ENCODE measurements around the gene PIPOX. TPM values are rescaled to one million over a fixed set of nuclear protein-coding genes. Genes with fewer than 3 reads are reported as not detected.

The PIPOX gene
- polyA plus RNA-seq, 1 donor from 2014 or later = 4.4 TPM

GRCh38 chr17:29069526-29070041, 26.6 kb downstream of the PIPOX start:
- TF ChIP-seq SMC3 (conservative IDR thresholded peaks at IDR 0.05; ENCODE audit: poor library complexity) (no peak), POLR2AphosphoS5 (IDR thresholded peaks at IDR 0.05) (no peak), CTCF (IDR thresholded peaks at IDR 0.05; ENCODE audit: poor library complexity, severe bottlenecking) (no peak), REST (IDR thresholded peaks at IDR 0.05; ENCODE audit: borderline replicate concordance) (no peak), RAD21 (conservative IDR thresholded peaks at IDR 0.05) (no peak), TAF1 (IDR thresholded peaks at IDR 0.05; ENCODE audit: low read depth) (no peak), EP300 (conservative IDR thresholded peaks at IDR 0.05; ENCODE audit: poor library complexity, severe bottlenecking) (no peak), MXI1 (conservative IDR thresholded peaks at IDR 0.05; ENCODE audit: poor library complexity, severe bottlenecking) (no peak), EZH2 (IDR thresholded peaks at IDR 0.05; ENCODE audit: borderline replicate concordance, insufficient read depth, low read length, poor library complexity, severe bottlenecking) (no peak)
- H3K27ac ChIP-seq (ENCODE audit: low read length) = no peak overlapping the region
- no peaks in the 10 kb centered on the region for H3K9me2 ChIP-seq (ENCODE audit: insufficient read depth, low read length)
- H3K36me3 ChIP-seq (ENCODE audit: insufficient read depth, low read length) = no peaks in the 10 kb centered on the region
- no peak overlapping the region for H3K4me3 ChIP-seq (ENCODE audit: low read length)
- H3K4me2 ChIP-seq (ENCODE audit: low read length) = no peak overlapping the region
- no peaks in the 10 kb centered on the region for H3K27me3 ChIP-seq (ENCODE audit: insufficient read depth, low read depth, low read length)
- H3K9me3 ChIP-seq (ENCODE audit: low read length) = no peaks in the 10 kb centered on the region
- H2AFZ ChIP-seq (ENCODE audit: low read depth, low read length) = no peak overlapping the region
- H3F3A ChIP-seq (ENCODE audit: insufficient read depth, low read length, poor library complexity, severe bottlenecking) = no peaks in the 10 kb centered on the region
- no peak overlapping the region for H3K9ac ChIP-seq (ENCODE audit: low read length)
- no peaks in the 10 kb centered on the region for H3K79me2 ChIP-seq (replicated peaks; ENCODE audit: insufficient read depth, low read length)
- H4K20me1 ChIP-seq (ENCODE audit: insufficient read depth) = no peaks in the 10 kb centered on the region

- no peaks in the 10 kb centered on the region for H3K79me2 ChIP-seq (replicated peaks; ENCODE audit: insufficient read depth, low read length)
- no peaks in the 10 kb centered on the region for H4K20me1 ChIP-seq (ENCODE audit: insufficient read depth)
- H3K9ac ChIP-seq (ENCODE audit: low read length) = no peak overlapping the region
- H3K9me2 ChIP-seq (ENCODE audit: insufficient read depth, low read length) = no peaks in the 10 kb centered on the region
- no peak overlapping the region for H3K4me3 ChIP-seq (ENCODE audit: low read length)
- no peaks in the 10 kb centered on the region for H3K27me3 ChIP-seq (ENCODE audit: insufficient read depth, low read depth, low read length)
- no peak overlapping the region for H3K4me2 ChIP-seq (ENCODE audit: low read length)
- H2AFZ ChIP-seq (ENCODE audit: low read depth, low read length) = no peak overlapping the region
- no peaks in the 10 kb centered on the region for H3F3A ChIP-seq (ENCODE audit: insufficient read depth, low read length, poor library complexity, severe bottlenecking)
- H3K27ac ChIP-seq (ENCODE audit: low read length) = no peak overlapping the region
- H3K9me3 ChIP-seq (ENCODE audit: low read length) = no peaks in the 10 kb centered on the region
- TF ChIP-seq TAF1 (IDR thresholded peaks at IDR 0.05; ENCODE audit: low read depth) (no peak), REST (IDR thresholded peaks at IDR 0.05; ENCODE audit: borderline replicate concordance) (no peak), RAD21 (conservative IDR thresholded peaks at IDR 0.05) (no peak), POLR2AphosphoS5 (IDR thresholded peaks at IDR 0.05) (no peak)
- H3K36me3 ChIP-seq (ENCODE audit: insufficient read depth, low read length) = no peaks in the 10 kb centered on the region
Observed at GRCh38 chr17:29070308-29070707, 27.4 kb downstream of the PIPOX start.

All from neural cell (in vitro differentiated cells).